ENCODE results near the gene NPRL2.
A peak's percentile ranks its signal among the peaks of the same experiment; 100 is the strongest.

NPRL2 gene

GRCh38 chr3:50322115-50322385 is 28.5 kb downstream of the NPRL2 start:
- Histone ChIP-seq H3K27me3 (ENCODE audit: control insufficient read depth in 2 of 2, insufficient read depth in 2 of 2, low read length in 2 of 2) (no peaks in the 10 kb centered on the region), H3K4me1 (ENCODE audit: control insufficient read depth in 2 of 2, insufficient read depth in 2 of 2, low read length in 2 of 2) (peaks cover 49 to 52% of the 10 kb centered on the region in 2 donors), H3K36me3 (ENCODE audit: control insufficient read depth in 2 of 2, insufficient read depth in 2 of 2, low read length in 2 of 2) (peaks cover 9 to 19% of the 10 kb centered on the region in 2 donors), H3K9me3 (ENCODE audit: control insufficient read depth in 2 of 2, low read length in 2 of 2) (no peaks in the 10 kb centered on the region), H3K4me3 (ENCODE audit: low read length in 2 of 2) (peak overlapping the region; percentile 89 to 90), H3K9ac (ENCODE audit: low read depth in 1 of 2, low read length in 2 of 2) (peak overlapping the region; percentile 49 to 62), H3K27ac (ENCODE audit: low read depth in 2 of 2, low read length in 2 of 2) (peak overlapping the region; percentile 93 to 95)

- Histone ChIP-seq H3K4me3 (ENCODE audit: low read length in 2 of 2) (peak overlapping the region; percentile 89 to 90), H3K36me3 (ENCODE audit: control insufficient read depth in 2 of 2, insufficient read depth in 2 of 2, low read length in 2 of 2) (peaks cover 11 to 19% of the 10 kb centered on the region in 2 donors), H3K4me1 (ENCODE audit: control insufficient read depth in 2 of 2, insufficient read depth in 2 of 2, low read length in 2 of 2) (peaks cover 51 to 54% of the 10 kb centered on the region in 2 donors), H3K27ac (ENCODE audit: low read depth in 2 of 2, low read length in 2 of 2) (peak overlapping the region; percentile 93 to 95), H3K9me3 (ENCODE audit: control insufficient read depth in 2 of 2, low read length in 2 of 2) (no peaks in the 10 kb centered on the region), H3K9ac (ENCODE audit: low read depth in 1 of 2, low read length in 2 of 2) (peak overlapping the region; percentile 87 to 97), H3K27me3 (ENCODE audit: control insufficient read depth in 2 of 2, insufficient read depth in 2 of 2, low read length in 2 of 2) (no peaks in the 10 kb centered on the region)
Measured at GRCh38 chr3:50321336-50322114, 29.1 kb downstream of the NPRL2 start.

GRCh38 chr3:50320853-50321335 is 29.7 kb downstream of the NPRL2 start:
- peaks cover 55 to 59% of the 10 kb centered on the region in 2 donors for H3K4me1 ChIP-seq (ENCODE audit: control insufficient read depth in 2 of 2, insufficient read depth in 2 of 2, low read length in 2 of 2)
- no peaks in the 10 kb centered on the region for H3K9me3 ChIP-seq (ENCODE audit: control insufficient read depth in 2 of 2, low read length in 2 of 2)
- peak overlapping the region; percentile 93 to 95 for H3K27ac ChIP-seq (ENCODE audit: low read depth in 2 of 2, low read length in 2 of 2)
- H3K27me3 ChIP-seq (ENCODE audit: control insufficient read depth in 2 of 2, insufficient read depth in 2 of 2, low read length in 2 of 2): no peaks in the 10 kb centered on the region
- H3K9ac ChIP-seq (ENCODE audit: low read depth in 1 of 2, low read length in 2 of 2): peak overlapping the region; percentile 87 to 97
- peak overlapping the region; percentile 89 to 90 for H3K4me3 ChIP-seq (ENCODE audit: low read length in 2 of 2)
- H3K36me3 ChIP-seq (ENCODE audit: control insufficient read depth in 2 of 2, insufficient read depth in 2 of 2, low read length in 2 of 2): peaks cover 7 to 14% of the 10 kb centered on the region in 2 donors

- Histone ChIP-seq H3K9ac (ENCODE audit: low read depth in 1 of 2, low read length in 2 of 2) (peak overlapping the region; percentile 87 to 97), H3K9me3 (ENCODE audit: control insufficient read depth in 2 of 2, low read length in 2 of 2) (no peaks in the 10 kb centered on the region), H3K36me3 (ENCODE audit: control insufficient read depth in 2 of 2, insufficient read depth in 2 of 2, low read length in 2 of 2) (peaks cover 2 to 8% of the 10 kb centered on the region in 2 donors), H3K27me3 (ENCODE audit: control insufficient read depth in 2 of 2, insufficient read depth in 2 of 2, low read length in 2 of 2) (no peaks in the 10 kb centered on the region), H3K4me3 (ENCODE audit: low read length in 2 of 2) (peak overlapping the region; percentile 89 to 90), H3K4me1 (ENCODE audit: control insufficient read depth in 2 of 2, insufficient read depth in 2 of 2, low read length in 2 of 2) (peaks cover 55 to 60% of the 10 kb centered on the region in 2 donors), H3K27ac (ENCODE audit: low read depth in 2 of 2, low read length in 2 of 2) (peak overlapping the region; percentile 93 to 95)
Measured at GRCh38 chr3:50319894-50320625, 30.5 kb downstream of the NPRL2 start.

- Histone ChIP-seq H3K27me3 (ENCODE audit: control insufficient read depth in 2 of 2, insufficient read depth in 2 of 2, low read length in 2 of 2) (no peaks in the 10 kb centered on the region), H3K9me3 (ENCODE audit: control insufficient read depth in 2 of 2, low read length in 2 of 2) (no peaks in the 10 kb centered on the region), H3K4me3 (ENCODE audit: low read length in 2 of 2) (peak overlapping the region; percentile 6 to 89), H3K27ac (ENCODE audit: low read depth in 2 of 2, low read length in 2 of 2) (no peak overlapping the region), H3K9ac (ENCODE audit: low read depth in 1 of 2, low read length in 2 of 2) (peak overlapping the region; percentile 26 to 87), H3K4me1 (ENCODE audit: control insufficient read depth in 2 of 2, insufficient read depth in 2 of 2, low read length in 2 of 2) (peaks cover 55 to 60% of the 10 kb centered on the region in 2 donors), H3K36me3 (ENCODE audit: control insufficient read depth in 2 of 2, insufficient read depth in 2 of 2, low read length in 2 of 2) (peaks cover 2 to 8% of the 10 kb centered on the region in 2 donors)
Measured at GRCh38 chr3:50319181-50319893, 31.2 kb downstream of the NPRL2 start.

- Histone ChIP-seq H3K4me1 (ENCODE audit: control insufficient read depth in 2 of 2, insufficient read depth in 2 of 2, low read length in 2 of 2) (peaks cover 55 to 60% of the 10 kb centered on the region in 2 donors), H3K36me3 (ENCODE audit: control insufficient read depth in 2 of 2, insufficient read depth in 2 of 2, low read length in 2 of 2) (peaks cover 2 to 8% of the 10 kb centered on the region in 2 donors), H3K27ac (ENCODE audit: low read depth in 2 of 2, low read length in 2 of 2) (peak overlapping the region; percentile 97 to 98)
Measured at GRCh38 chr3:50318615-50319014, 32.0 kb downstream of the NPRL2 start.

GRCh38 chr3:50318163-50318562 is 32.4 kb downstream of the NPRL2 start:
- H3K9ac ChIP-seq (ENCODE audit: low read depth in 1 of 2, low read length in 2 of 2): peak overlapping the region; percentile 41 to 82
- no peaks in the 10 kb centered on the region for H3K27me3 ChIP-seq (ENCODE audit: control insufficient read depth in 2 of 2, insufficient read depth in 2 of 2, low read length in 2 of 2)
- H3K27ac ChIP-seq (ENCODE audit: low read depth in 2 of 2, low read length in 2 of 2): peak overlapping the region; percentile 97 to 98
- no peaks in the 10 kb centered on the region for H3K9me3 ChIP-seq (ENCODE audit: control insufficient read depth in 2 of 2, low read length in 2 of 2)
- H3K4me1 ChIP-seq (ENCODE audit: control insufficient read depth in 2 of 2, insufficient read depth in 2 of 2, low read length in 2 of 2): peaks cover 55 to 60% of the 10 kb centered on the region in 2 donors
- H3K36me3 ChIP-seq (ENCODE audit: control insufficient read depth in 2 of 2, insufficient read depth in 2 of 2, low read length in 2 of 2): peaks cover 2 to 8% of the 10 kb centered on the region in 2 donors
- H3K4me3 ChIP-seq (ENCODE audit: low read length in 2 of 2): peak overlapping the region in 1 of 2 donors; percentile 29

More at GRCh38 chr3:50318615-50319014, 32.0 kb downstream of the NPRL2 start:
- Histone ChIP-seq H3K4me3 (ENCODE audit: low read length in 2 of 2) (peak overlapping the region in 1 of 2 donors; percentile 29), H3K9ac (ENCODE audit: low read depth in 1 of 2, low read length in 2 of 2) (peak overlapping the region in 1 of 2 donors; percentile 82), H3K9me3 (ENCODE audit: control insufficient read depth in 2 of 2, low read length in 2 of 2) (no peaks in the 10 kb centered on the region), H3K27me3 (ENCODE audit: control insufficient read depth in 2 of 2, insufficient read depth in 2 of 2, low read length in 2 of 2) (no peaks in the 10 kb centered on the region)

- H3K9ac ChIP-seq (ENCODE audit: low read depth in 1 of 2, low read length in 2 of 2): peak overlapping the region; percentile 71 to 82
- peaks cover 2 to 8% of the 10 kb centered on the region in 2 donors for H3K36me3 ChIP-seq (ENCODE audit: control insufficient read depth in 2 of 2, insufficient read depth in 2 of 2, low read length in 2 of 2)
- H3K4me3 ChIP-seq (ENCODE audit: low read length in 2 of 2): peak overlapping the region; percentile 23 to 34
- H3K4me1 ChIP-seq (ENCODE audit: control insufficient read depth in 2 of 2, insufficient read depth in 2 of 2, low read length in 2 of 2): peaks cover 53 to 54% of the 10 kb centered on the region in 2 donors
- no peaks in the 10 kb centered on the region for H3K27me3 ChIP-seq (ENCODE audit: control insufficient read depth in 2 of 2, insufficient read depth in 2 of 2, low read length in 2 of 2)
- peak overlapping the region; percentile 97 to 98 for H3K27ac ChIP-seq (ENCODE audit: low read depth in 2 of 2, low read length in 2 of 2)
- H3K9me3 ChIP-seq (ENCODE audit: control insufficient read depth in 2 of 2, low read length in 2 of 2): no peaks in the 10 kb centered on the region
Measured at GRCh38 chr3:50317300-50317699, 33.3 kb downstream of the NPRL2 start.

- H3K9ac ChIP-seq (ENCODE audit: low read depth in 1 of 2, low read length in 2 of 2): peak overlapping the region; percentile 71 to 82
- H3K9me3 ChIP-seq (ENCODE audit: control insufficient read depth in 2 of 2, low read length in 2 of 2): no peaks in the 10 kb centered on the region
- peaks cover 2 to 8% of the 10 kb centered on the region in 2 donors for H3K36me3 ChIP-seq (ENCODE audit: control insufficient read depth in 2 of 2, insufficient read depth in 2 of 2, low read length in 2 of 2)
- peaks cover 47 to 49% of the 10 kb centered on the region in 2 donors for H3K4me1 ChIP-seq (ENCODE audit: control insufficient read depth in 2 of 2, insufficient read depth in 2 of 2, low read length in 2 of 2)
- peak overlapping the region; percentile 97 to 98 for H3K27ac ChIP-seq (ENCODE audit: low read depth in 2 of 2, low read length in 2 of 2)
- no peaks in the 10 kb centered on the region for H3K27me3 ChIP-seq (ENCODE audit: control insufficient read depth in 2 of 2, insufficient read depth in 2 of 2, low read length in 2 of 2)
- H3K4me3 ChIP-seq (ENCODE audit: low read length in 2 of 2): peak overlapping the region; percentile 23 to 34
Measured at GRCh38 chr3:50316657-50317242, 33.8 kb downstream of the NPRL2 start.

Measured in mucosa of rectum (tissue), 2 donors.